GM12878 (cell line): ENCODE measurements around the gene MALT1. TPM values are rescaled to one million over a fixed set of nuclear protein-coding genes. Genes with fewer than 3 reads are reported as not detected.

Experiments
- ASH2L ChIP-seq: fragments of 300-600, 200-600 bp; sonication (generic); IDR thresholded peaks from 2 replicates; pipeline ENCODE4 v1.6.1; 2017; ENCODE audit warnings: low read depth, mild to moderate bottlenecking, borderline replicate concordance
- ATF7 ChIP-seq: fragments of 450-650 bp; IDR thresholded peaks from 2 replicates; pipeline ENCODE4 v1.6.1; 2016; ENCODE audit warnings: low read depth, mild to moderate bottlenecking
- CEBPB ChIP-seq, 2 experiments: fragments of 150-350 bp in 1 of 2; IDR thresholded peaks; 2 replicates each; pipeline ENCODE4 v1.6.1; 2012 to 2014; ENCODE audit warnings: low read depth in 2 of 2, low read length in 2 of 2, borderline replicate concordance in 1 of 2, inconsistent platforms in 1 of 2
- FOXM1 ChIP-seq: IDR thresholded peaks from 2 replicates; pipeline ENCODE4 v1.6.1; 2012; ENCODE audit warnings: low read depth, mild to moderate bottlenecking, inconsistent platforms, low read length, moderate library complexity
- IRF4 ChIP-seq: IDR thresholded peaks from 2 replicates; pipeline ENCODE4 v1.6.1; 2011; ENCODE audit warnings: low read depth, low read length
- KAT2A ChIP-seq: conservative IDR thresholded peaks from 2 replicates; pipeline ENCODE4 v1.6.1; 2011; ENCODE audit warnings: low read depth, low read length; ENCODE audit not compliant: control insufficient read depth
- LARP7 ChIP-seq: fragments of 450-650 bp; IDR thresholded peaks from 2 replicates; pipeline ENCODE4 v1.6.1; 2017; ENCODE audit warnings: mild to moderate bottlenecking
- MTA2 ChIP-seq: fragments of 450-650 bp; IDR thresholded peaks from 2 replicates; pipeline ENCODE4 v1.6.1; 2016; ENCODE audit warnings: low read depth, mild to moderate bottlenecking, moderate library complexity
- NBN ChIP-seq: fragments of 450-650 bp; IDR thresholded peaks from 2 replicates; pipeline ENCODE4 v1.6.1; 2016
- SIX5 ChIP-seq: IDR thresholded peaks from 2 replicates; pipeline ENCODE4 v1.6.1; 2011; ENCODE audit warnings: mild to moderate bottlenecking, low read depth, low read length, moderate library complexity; ENCODE audit not compliant: severe bottlenecking
- SP1 ChIP-seq: IDR thresholded peaks from one replicate; pipeline ENCODE4 v1.6.1; 2011; ENCODE audit warnings: low read depth, low read length
- SREBF1 ChIP-seq: IDR thresholded peaks from 2 replicates; pipeline ENCODE4 v1.6.1; 2012; ENCODE audit warnings: mild to moderate bottlenecking, low read length
- STAT3 ChIP-seq: IDR thresholded peaks from 2 replicates; pipeline ENCODE4 v1.6.1; 2011; ENCODE audit warnings: low read depth, low read length, improper control_type of control experiment
- TBL1XR1 ChIP-seq: IDR thresholded peaks from 2 replicates; pipeline ENCODE4 v1.6.1; 2012; ENCODE audit warnings: low read depth, low read length, improper control_type of control experiment
- ZBTB11 ChIP-seq: fragments of 450-650 bp; formaldehyde crosslinking; IDR thresholded peaks from 2 replicates; pipeline ENCODE4 v1.5.0; 2022; ENCODE audit warnings: mild to moderate bottlenecking, missing genetic modification characterization
- ZNF217 ChIP-seq: fragments of 450-650 bp; IDR thresholded peaks from 2 replicates; pipeline ENCODE4 v1.6.1; 2017; ENCODE audit warnings: antibody characterized with exemption, mild to moderate bottlenecking
- ZNF24 ChIP-seq: fragments of 450-650 bp; IDR thresholded peaks from 2 replicates; pipeline ENCODE4 v1.6.1; 2017; ENCODE audit warnings: antibody characterized with exemption, mild to moderate bottlenecking
- polyA plus RNA-seq, 11 experiments: library from polyadenylated mRNA; depleted of rRNA in 4 of 11; unstranded in 6 of 11; stranded (reverse) in 5 of 11; fragments of >200 nt; fragmentation: Nextera tagmentation in 4 of 11; fragmentation: Illumina TruSeq in 1 of 11; extraction: Ambion mirVana in 4 of 11; extraction: Trizol in 1 of 11; gene quantifications; 1 replicate in 1 of 11; 2 replicates in 10 of 11; pipeline versions ENCODE4 v1.2.1 to v1.2.3, GENCODE V29; 2011 to 2016; ENCODE audit warnings: inconsistent platforms in 2 of 11, missing spikeins in 2 of 11, low read depth in 1 of 11
- total RNA-seq, 4 experiments: library from RNA; depleted of rRNA in 3 of 4; stranded (reverse); fragments of >200 nt in 3 of 4; fragmentation: Illumina TruSeq in 1 of 4; extraction: Trizol in 1 of 4; gene quantifications; 2 replicates each; pipeline versions ENCODE4 v1.2.1 to v1.2.3, GENCODE V29; 2013 to 2021
- TF ChIP-seq, protein P1 (sequence below): IDR thresholded peaks from 2 replicates; pipeline ENCODE4 v1.6.1; 2012; ENCODE audit warnings: mild to moderate bottlenecking, low read depth, low read length
- TF ChIP-seq, protein P2 (sequence below): IDR thresholded peaks from 2 replicates; pipeline ENCODE4 v1.6.1; 2011; ENCODE audit warnings: mild to moderate bottlenecking, low read depth, low read length, moderate library complexity; ENCODE audit not compliant: insufficient replicate concordance
- TF ChIP-seq, protein P3 (sequence below): IDR thresholded peaks from 2 replicates; pipeline ENCODE4 v1.6.1; 2012; ENCODE audit warnings: low read length, inconsistent platforms
- TF ChIP-seq, protein P4 (sequence below): fragments of 450-650 bp; IDR thresholded peaks from 2 replicates; pipeline ENCODE4 v1.6.1; 2016; ENCODE audit warnings: mild to moderate bottlenecking

MALT1 gene
- total and polyA plus RNA-seq, 10 of the 15 experiments (the other 5 are each of a cell fraction or from before 2014, with no cell fraction given) = 17.6 to 126 (median 45.4) TPM

DNA sequence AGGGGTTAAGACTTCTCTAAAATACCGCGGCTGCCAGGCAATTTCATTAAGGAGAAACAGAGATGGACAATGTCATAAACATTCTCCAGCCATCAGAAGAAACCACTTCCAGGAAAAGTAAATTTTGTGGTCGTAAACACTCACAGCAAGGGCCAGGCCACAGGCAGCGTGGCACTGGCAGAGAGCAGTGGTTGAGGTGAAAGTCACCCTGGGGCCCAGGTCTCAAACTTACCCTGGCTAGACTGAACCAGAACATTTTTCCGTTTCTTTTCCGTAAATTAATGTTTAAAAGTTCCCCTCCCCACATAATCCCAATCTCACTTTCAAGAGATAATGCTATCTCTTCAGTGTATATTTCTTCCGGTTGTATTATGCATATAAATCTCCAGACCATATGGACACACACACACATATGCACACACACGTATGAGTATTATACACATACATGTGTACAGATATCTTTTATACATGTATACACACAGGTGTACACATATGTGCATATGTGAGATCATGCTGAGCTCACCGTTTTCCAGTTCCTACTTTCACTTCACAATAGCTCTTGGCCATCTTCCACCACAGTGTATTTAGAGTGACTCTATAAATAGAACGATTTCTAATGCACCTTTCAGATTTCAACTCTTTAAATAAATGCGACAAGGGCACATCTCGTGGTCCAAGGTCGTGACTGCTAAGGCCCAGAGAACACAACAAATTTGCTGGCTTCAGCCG, 90.1 kb downstream of the MALT1 start (continued):
- TF ChIP-seq, protein P1, sequence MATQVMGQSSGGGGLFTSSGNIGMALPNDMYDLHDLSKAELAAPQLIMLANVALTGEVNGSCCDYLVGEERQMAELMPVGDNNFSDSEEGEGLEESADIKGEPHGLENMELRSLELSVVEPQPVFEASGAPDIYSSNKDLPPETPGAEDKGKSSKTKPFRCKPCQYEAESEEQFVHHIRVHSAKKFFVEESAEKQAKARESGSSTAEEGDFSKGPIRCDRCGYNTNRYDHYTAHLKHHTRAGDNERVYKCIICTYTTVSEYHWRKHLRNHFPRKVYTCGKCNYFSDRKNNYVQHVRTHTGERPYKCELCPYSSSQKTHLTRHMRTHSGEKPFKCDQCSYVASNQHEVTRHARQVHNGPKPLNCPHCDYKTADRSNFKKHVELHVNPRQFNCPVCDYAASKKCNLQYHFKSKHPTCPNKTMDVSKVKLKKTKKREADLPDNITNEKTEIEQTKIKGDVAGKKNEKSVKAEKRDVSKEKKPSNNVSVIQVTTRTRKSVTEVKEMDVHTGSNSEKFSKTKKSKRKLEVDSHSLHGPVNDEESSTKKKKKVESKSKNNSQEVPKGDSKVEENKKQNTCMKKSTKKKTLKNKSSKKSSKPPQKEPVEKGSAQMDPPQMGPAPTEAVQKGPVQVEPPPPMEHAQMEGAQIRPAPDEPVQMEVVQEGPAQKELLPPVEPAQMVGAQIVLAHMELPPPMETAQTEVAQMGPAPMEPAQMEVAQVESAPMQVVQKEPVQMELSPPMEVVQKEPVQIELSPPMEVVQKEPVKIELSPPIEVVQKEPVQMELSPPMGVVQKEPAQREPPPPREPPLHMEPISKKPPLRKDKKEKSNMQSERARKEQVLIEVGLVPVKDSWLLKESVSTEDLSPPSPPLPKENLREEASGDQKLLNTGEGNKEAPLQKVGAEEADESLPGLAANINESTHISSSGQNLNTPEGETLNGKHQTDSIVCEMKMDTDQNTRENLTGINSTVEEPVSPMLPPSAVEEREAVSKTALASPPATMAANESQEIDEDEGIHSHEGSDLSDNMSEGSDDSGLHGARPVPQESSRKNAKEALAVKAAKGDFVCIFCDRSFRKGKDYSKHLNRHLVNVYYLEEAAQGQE = no peak
- TF ChIP-seq CEBPB (IDR thresholded peaks at IDR 0.05; ENCODE audit: borderline replicate concordance in 1 of 2, low read depth in 2 of 2, low read length in 2 of 2) (no peak; a peak in 1 of 4 replicates), SP1 (peak; percentile 57), KAT2A (no peak), ZBTB11 (CRISPR knock-in tag) (no peak), LARP7 (no peak), SREBF1 (no peak), ZNF24 (no peak), ZNF217 (no peak), IRF4 (0 out of 2 replicates have a peak, but pooled peaks have one; percentile 37), ASH2L (no peak), NBN (no peak), TBL1XR1 (no peak), ATF7 (peak; percentile 85), FOXM1 (peak; percentile 87; the same call in 1 of the 2 replicates), MTA2 (peak; percentile 48), STAT3 (no peak), SIX5 (no peak)
- TF ChIP-seq, protein P2, sequence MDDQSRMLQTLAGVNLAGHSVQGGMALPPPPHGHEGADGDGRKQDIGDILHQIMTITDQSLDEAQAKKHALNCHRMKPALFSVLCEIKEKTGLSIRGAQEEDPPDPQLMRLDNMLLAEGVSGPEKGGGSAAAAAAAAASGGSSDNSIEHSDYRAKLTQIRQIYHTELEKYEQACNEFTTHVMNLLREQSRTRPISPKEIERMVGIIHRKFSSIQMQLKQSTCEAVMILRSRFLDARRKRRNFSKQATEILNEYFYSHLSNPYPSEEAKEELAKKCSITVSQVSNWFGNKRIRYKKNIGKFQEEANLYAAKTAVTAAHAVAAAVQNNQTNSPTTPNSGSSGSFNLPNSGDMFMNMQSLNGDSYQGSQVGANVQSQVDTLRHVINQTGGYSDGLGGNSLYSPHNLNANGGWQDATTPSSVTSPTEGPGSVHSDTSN = no peak
- TF ChIP-seq, protein P3, sequence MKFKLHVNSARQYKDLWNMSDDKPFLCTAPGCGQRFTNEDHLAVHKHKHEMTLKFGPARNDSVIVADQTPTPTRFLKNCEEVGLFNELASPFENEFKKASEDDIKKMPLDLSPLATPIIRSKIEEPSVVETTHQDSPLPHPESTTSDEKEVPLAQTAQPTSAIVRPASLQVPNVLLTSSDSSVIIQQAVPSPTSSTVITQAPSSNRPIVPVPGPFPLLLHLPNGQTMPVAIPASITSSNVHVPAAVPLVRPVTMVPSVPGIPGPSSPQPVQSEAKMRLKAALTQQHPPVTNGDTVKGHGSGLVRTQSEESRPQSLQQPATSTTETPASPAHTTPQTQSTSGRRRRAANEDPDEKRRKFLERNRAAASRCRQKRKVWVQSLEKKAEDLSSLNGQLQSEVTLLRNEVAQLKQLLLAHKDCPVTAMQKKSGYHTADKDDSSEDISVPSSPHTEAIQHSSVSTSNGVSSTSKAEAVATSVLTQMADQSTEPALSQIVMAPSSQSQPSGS = peak; percentile 95
- TF ChIP-seq, protein P4, sequence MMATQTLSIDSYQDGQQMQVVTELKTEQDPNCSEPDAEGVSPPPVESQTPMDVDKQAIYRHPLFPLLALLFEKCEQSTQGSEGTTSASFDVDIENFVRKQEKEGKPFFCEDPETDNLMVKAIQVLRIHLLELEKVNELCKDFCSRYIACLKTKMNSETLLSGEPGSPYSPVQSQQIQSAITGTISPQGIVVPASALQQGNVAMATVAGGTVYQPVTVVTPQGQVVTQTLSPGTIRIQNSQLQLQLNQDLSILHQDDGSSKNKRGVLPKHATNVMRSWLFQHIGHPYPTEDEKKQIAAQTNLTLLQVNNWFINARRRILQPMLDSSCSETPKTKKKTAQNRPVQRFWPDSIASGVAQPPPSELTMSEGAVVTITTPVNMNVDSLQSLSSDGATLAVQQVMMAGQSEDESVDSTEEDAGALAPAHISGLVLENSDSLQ = no peak
